SU-DHL-6 (cell line): ENCODE measurements around the gene CCDC40.

Experiments
- CTCF ChIP-seq: fragments of 200-600 bp; sonication (generic); IDR thresholded peaks from one replicate; pipeline ENCODE4 v1.5.1; 2017; ENCODE audit warnings: antibody characterized with exemption, mild to moderate bottlenecking, low read length, moderate library complexity; ENCODE audit not compliant: insufficient read depth, poor library complexity, severe bottlenecking
- EZH2phosphoT487 ChIP-seq: fragments of 200-600 bp; sonication (generic), shearing (Covaris generic); conservative IDR thresholded peaks from 2 replicates; pipeline ENCODE4 v1.6.1; 2018; ENCODE audit warnings: mild to moderate bottlenecking, antibody characterized with exemption, low read length, moderate library complexity, mixed read lengths

- no peak for TF ChIP-seq EZH2phosphoT487
- TF ChIP-seq CTCF: no peak
Measured at GRCh38 chr17:80137131-80137530, 100.7 kb downstream of the CCDC40 start.
